ENCODE measurements around the gene ABI1.

Gene ABI1

DNA sequence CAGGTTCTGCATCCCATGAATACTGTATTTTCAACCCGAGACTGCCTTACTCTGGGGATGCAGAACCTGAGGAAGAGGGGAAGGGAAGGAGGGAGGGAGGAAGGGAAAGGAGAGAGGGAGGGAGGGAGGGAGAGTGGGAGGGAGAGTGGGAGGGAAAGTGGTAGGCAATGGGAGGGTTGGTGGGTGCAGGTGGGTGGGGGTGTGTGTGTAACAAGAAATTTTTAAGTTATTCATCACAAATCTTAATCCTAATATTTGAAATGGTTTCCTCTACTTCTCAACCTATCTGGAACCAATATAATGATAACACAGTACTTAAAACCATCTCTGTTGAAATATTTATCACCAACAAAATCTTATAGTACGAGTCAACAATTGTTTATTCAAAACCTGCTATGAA lies 95.2 kb downstream of the ABI1 start:
- WGBS (ENCODE audit: insufficient coverage, insufficient read length): no CpG with 5 or more reads among the region's 2 CpGs
- Histone ChIP-seq H3K36me3 (ENCODE audit: control insufficient read depth, insufficient read depth, low read length) (no peaks in the 10 kb centered on the region), H3K4me1 (ENCODE audit: control insufficient read depth, insufficient read depth, low read length) (no peaks in the 10 kb centered on the region), H3K4me3 (ENCODE audit: low read length) (no peak overlapping the region), H3K27ac (ENCODE audit: low read length) (no peak overlapping the region), H3K27me3 (ENCODE audit: control insufficient read depth, insufficient read depth, low read length) (no peaks in the 10 kb centered on the region), H3K9me3 (ENCODE audit: control insufficient read depth, insufficient read depth, low read length) (no peaks in the 10 kb centered on the region)
- DNase-seq (ENCODE audit: low read depth, low spot score): no peak

DNA sequence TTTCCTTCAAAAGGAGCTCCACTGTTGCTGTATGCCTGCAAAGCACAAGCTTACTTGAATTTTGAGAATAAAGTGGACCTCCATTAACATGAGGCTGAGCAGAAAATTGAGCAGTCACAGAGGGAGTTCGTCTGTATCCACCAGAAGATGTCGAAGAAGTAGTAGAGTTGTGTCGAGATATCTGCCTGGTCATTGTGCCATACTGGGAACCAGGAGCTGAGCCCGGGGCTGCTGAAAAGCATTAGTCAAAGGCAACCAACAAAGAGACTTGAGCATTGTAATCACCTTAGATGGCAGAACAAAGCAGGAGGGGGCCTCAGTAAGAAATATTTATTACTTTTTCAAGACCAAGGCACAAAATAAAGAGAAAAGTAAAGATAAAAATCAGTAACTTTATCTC lies 101.8 kb downstream of the ABI1 start:
- Histone ChIP-seq H3K27me3 (ENCODE audit: control insufficient read depth, insufficient read depth, low read length) (no peaks in the 10 kb centered on the region), H3K4me3 (ENCODE audit: low read length) (no peak overlapping the region), H3K36me3 (ENCODE audit: control insufficient read depth, insufficient read depth, low read length) (no peaks in the 10 kb centered on the region), H3K4me1 (ENCODE audit: control insufficient read depth, insufficient read depth, low read length) (no peaks in the 10 kb centered on the region), H3K9me3 (ENCODE audit: control insufficient read depth, insufficient read depth, low read length) (no peaks in the 10 kb centered on the region), H3K27ac (ENCODE audit: low read length) (no peak overlapping the region)
- no peak for DNase-seq (ENCODE audit: low read depth, low spot score)
- WGBS (ENCODE audit: insufficient coverage, insufficient read length): no CpG with 5 or more reads among the region's 4 CpGs

DNA sequence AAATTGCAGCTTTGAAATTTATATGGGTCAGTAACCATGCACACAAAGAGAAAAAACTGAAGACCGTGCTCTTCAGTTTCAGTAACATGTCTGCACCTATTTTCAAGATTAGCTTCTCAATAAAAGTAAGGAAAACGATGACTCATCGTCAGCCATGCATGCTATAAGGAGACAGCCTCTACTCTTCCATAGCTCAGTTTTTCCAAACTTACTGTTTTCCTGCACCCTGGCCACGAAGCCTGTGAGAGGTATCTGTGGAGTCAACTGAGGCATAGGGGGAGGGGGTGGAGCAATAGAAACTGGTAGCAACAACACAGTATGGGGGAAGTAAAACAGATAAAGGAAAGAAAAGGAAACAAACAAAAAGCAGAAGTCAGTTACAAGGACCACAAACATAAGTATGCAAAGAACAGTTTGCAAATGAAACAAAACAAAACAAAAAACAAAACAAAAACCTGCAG lies 105.3 kb downstream of the ABI1 start:
- Histone ChIP-seq H3K27me3 (ENCODE audit: control insufficient read depth, insufficient read depth, low read length) (no peaks in the 10 kb centered on the region), H3K27ac (ENCODE audit: low read length) (no peak overlapping the region), H3K9me3 (ENCODE audit: control insufficient read depth, insufficient read depth, low read length) (no peaks in the 10 kb centered on the region), H3K36me3 (ENCODE audit: control insufficient read depth, insufficient read depth, low read length) (no peaks in the 10 kb centered on the region), H3K4me3 (ENCODE audit: low read length) (no peak overlapping the region), H3K4me1 (ENCODE audit: control insufficient read depth, insufficient read depth, low read length) (no peaks in the 10 kb centered on the region)
- no peak for DNase-seq (ENCODE audit: low read depth, low spot score)
- no CpG with 5 or more reads among the region's 4 CpGs for WGBS (ENCODE audit: insufficient coverage, insufficient read length)

GRCh38 chr10:26746061-26746460 lies 114.7 kb downstream of the ABI1 start:
- Histone ChIP-seq H3K4me1 (ENCODE audit: control insufficient read depth, insufficient read depth, low read length) (no peaks in the 10 kb centered on the region), H3K27ac (ENCODE audit: low read length) (no peak overlapping the region), H3K27me3 (ENCODE audit: control insufficient read depth, insufficient read depth, low read length) (no peaks in the 10 kb centered on the region), H3K9me3 (ENCODE audit: control insufficient read depth, insufficient read depth, low read length) (no peaks in the 10 kb centered on the region), H3K4me3 (ENCODE audit: low read length) (no peak overlapping the region), H3K36me3 (ENCODE audit: control insufficient read depth, insufficient read depth, low read length) (peaks cover 2% of the 10 kb centered on the region; the same call in 1 of the 2 replicates)
- no peak for DNase-seq (ENCODE audit: low read depth, low spot score)
- no CpG with 5 or more reads among the region's 5 CpGs for WGBS (ENCODE audit: insufficient coverage, insufficient read length)

DNA sequence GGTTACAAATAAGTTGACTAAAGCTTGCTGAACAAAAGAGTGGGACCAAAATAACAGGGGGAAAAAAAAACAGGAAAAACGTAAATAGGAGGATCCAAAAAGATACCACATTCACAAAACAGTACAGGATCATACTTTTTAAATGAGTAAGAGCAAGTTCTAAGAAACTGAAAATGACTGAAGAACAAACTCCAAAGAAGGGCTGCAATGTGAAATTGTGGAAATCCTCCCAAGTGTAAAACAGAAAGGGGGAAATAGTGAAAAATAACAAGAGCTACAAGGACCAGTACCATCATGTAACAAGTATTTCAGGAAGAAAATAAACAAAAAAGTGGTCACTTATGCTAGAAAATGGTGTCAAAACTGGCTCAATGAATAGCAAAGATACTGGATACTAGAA lies 116.9 kb downstream of the ABI1 start:
- Histone ChIP-seq H3K4me1 (ENCODE audit: control insufficient read depth, insufficient read depth, low read length) (no peaks in the 10 kb centered on the region), H3K36me3 (ENCODE audit: control insufficient read depth, insufficient read depth, low read length) (peaks cover 5% of the 10 kb centered on the region; the same call in 1 of the 2 replicates), H3K27ac (ENCODE audit: low read length) (no peak overlapping the region), H3K4me3 (ENCODE audit: low read length) (no peak overlapping the region), H3K9me3 (ENCODE audit: control insufficient read depth, insufficient read depth, low read length) (no peaks in the 10 kb centered on the region), H3K27me3 (ENCODE audit: control insufficient read depth, insufficient read depth, low read length) (no peaks in the 10 kb centered on the region)
- DNase-seq (ENCODE audit: low read depth, low spot score): no peak
- WGBS (ENCODE audit: insufficient coverage, insufficient read length): no CpG with 5 or more reads among the region's 1 CpG

DNA sequence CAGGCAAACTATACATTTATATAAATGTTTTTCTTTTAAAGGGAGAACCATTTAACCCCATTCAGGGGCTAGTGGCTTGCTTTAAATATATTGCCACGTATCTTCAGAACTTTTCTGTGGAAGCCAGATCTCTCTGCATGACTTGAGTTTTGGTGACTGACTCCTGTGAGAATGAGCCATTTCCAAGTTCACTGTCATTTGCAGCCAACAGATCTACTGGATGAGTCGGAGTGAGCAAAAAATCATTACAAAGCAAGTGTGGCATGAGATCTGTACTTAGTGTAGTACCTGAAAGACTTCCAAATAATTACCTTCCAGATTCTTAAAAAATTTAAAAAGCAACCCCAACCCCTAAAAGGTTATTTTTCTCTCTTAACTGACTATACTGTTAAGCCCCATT lies 117.7 kb downstream of the ABI1 start:
- H3K27ac ChIP-seq (ENCODE audit: low read length): no peak overlapping the region

DNA sequence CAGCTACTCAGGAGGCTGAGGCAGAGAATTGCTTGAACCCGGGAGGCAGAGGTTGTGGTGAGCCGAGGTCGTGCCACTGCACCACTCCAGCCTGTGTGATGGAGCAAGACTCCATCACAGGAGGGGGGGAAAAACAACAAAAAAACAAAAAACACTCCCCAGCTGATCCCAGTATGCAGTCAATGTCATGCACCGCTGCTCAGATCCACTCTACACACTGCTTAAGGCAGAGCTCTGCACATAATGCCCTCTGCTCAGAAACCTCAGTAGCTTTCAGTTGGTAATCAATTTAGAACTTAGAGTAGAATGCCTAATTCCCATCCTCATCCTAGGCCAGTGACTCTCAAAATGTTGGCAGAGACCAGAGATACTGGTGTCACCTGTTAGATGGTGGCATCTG lies 119.4 kb downstream of the ABI1 start:
- peaks cover 12% of the 10 kb centered on the region; the same call in 1 of the 2 replicates for H3K36me3 ChIP-seq (ENCODE audit: control insufficient read depth, insufficient read depth, low read length)
- no peak for DNase-seq (ENCODE audit: low read depth, low spot score)
- no peak overlapping the region for H3K4me3 ChIP-seq (ENCODE audit: low read length)
- H3K4me1 ChIP-seq (ENCODE audit: control insufficient read depth, insufficient read depth, low read length): no peaks in the 10 kb centered on the region
- H3K27me3 ChIP-seq (ENCODE audit: control insufficient read depth, insufficient read depth, low read length): no peaks in the 10 kb centered on the region
- WGBS (ENCODE audit: insufficient coverage, insufficient read length): no CpG with 5 or more reads among the region's 4 CpGs
- H3K9me3 ChIP-seq (ENCODE audit: control insufficient read depth, insufficient read depth, low read length): no peaks in the 10 kb centered on the region
- H3K27ac ChIP-seq (ENCODE audit: low read length): no peak overlapping the region

More for the DNA sequence above, 117.7 kb downstream of the ABI1 start:
- Histone ChIP-seq H3K27me3 (ENCODE audit: control insufficient read depth, insufficient read depth, low read length) (no peaks in the 10 kb centered on the region), H3K9me3 (ENCODE audit: control insufficient read depth, insufficient read depth, low read length) (no peaks in the 10 kb centered on the region), H3K4me3 (ENCODE audit: low read length) (no peak overlapping the region), H3K4me1 (ENCODE audit: control insufficient read depth, insufficient read depth, low read length) (no peaks in the 10 kb centered on the region), H3K36me3 (ENCODE audit: control insufficient read depth, insufficient read depth, low read length) (peaks cover 5% of the 10 kb centered on the region; the same call in 1 of the 2 replicates)
- no peak for DNase-seq (ENCODE audit: low read depth, low spot score)
- no CpG with 5 or more reads among the region's 2 CpGs for WGBS (ENCODE audit: insufficient coverage, insufficient read length)

DNA sequence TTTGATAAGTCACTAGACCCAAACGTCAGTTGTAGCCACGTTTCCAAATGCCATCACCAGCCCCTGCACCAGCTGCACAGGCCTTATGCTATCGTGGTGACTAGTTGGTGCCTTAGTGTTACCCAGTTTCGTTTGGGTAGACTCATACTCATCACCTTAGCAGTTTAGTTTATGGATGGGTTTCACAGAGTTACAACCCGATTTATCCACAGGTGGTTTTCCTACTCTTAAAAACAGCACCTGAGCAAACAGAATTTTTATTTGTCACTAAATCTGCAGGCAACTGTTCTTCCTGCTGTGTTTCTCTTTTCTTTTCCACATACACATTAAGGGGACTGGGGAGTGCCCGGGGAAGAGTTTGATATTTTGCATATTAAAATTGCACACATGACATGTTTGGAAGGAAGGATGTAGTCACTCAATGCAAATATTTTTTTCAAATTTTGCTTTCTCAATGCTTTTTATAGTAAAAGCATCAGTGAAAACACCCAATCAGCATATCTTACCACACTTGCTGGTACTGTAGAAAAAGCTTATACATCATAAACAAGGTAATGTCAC lies 121.6 kb downstream of the ABI1 start:
- Histone ChIP-seq H3K36me3 (ENCODE audit: control insufficient read depth, insufficient read depth, low read length) (peaks cover 16% of the 10 kb centered on the region; the same call in 1 of the 2 replicates), H3K4me3 (ENCODE audit: low read length) (no peak overlapping the region), H3K27me3 (ENCODE audit: control insufficient read depth, insufficient read depth, low read length) (no peaks in the 10 kb centered on the region), H3K4me1 (ENCODE audit: control insufficient read depth, insufficient read depth, low read length) (no peaks in the 10 kb centered on the region), H3K9me3 (ENCODE audit: control insufficient read depth, insufficient read depth, low read length) (no peaks in the 10 kb centered on the region), H3K27ac (ENCODE audit: low read length) (no peak overlapping the region)
- DNase-seq (ENCODE audit: low read depth, low spot score): no peak
- WGBS (ENCODE audit: insufficient coverage, insufficient read length): no CpG with 5 or more reads among the region's 6 CpGs

GRCh38 chr10:26738301-26738911 lies 122.4 kb downstream of the ABI1 start:
- H3K4me1 ChIP-seq (ENCODE audit: control insufficient read depth, insufficient read depth, low read length): no peaks in the 10 kb centered on the region
- no peaks in the 10 kb centered on the region for H3K27me3 ChIP-seq (ENCODE audit: control insufficient read depth, insufficient read depth, low read length)
- peaks cover 16% of the 10 kb centered on the region; the same call in 1 of the 2 replicates for H3K36me3 ChIP-seq (ENCODE audit: control insufficient read depth, insufficient read depth, low read length)
- H3K4me3 ChIP-seq (ENCODE audit: low read length): no peak overlapping the region
- no peak for DNase-seq (ENCODE audit: low read depth, low spot score)
- H3K27ac ChIP-seq (ENCODE audit: low read length): no peak overlapping the region
- no CpG with 5 or more reads among the region's 5 CpGs for WGBS (ENCODE audit: insufficient coverage, insufficient read length)
- H3K9me3 ChIP-seq (ENCODE audit: control insufficient read depth, insufficient read depth, low read length): no peaks in the 10 kb centered on the region

GRCh38 chr10:26737730-26738129 lies 123.0 kb downstream of the ABI1 start:
- Histone ChIP-seq H3K27me3 (ENCODE audit: control insufficient read depth, insufficient read depth, low read length) (no peaks in the 10 kb centered on the region), H3K9me3 (ENCODE audit: control insufficient read depth, insufficient read depth, low read length) (no peaks in the 10 kb centered on the region), H3K27ac (ENCODE audit: low read length) (no peak overlapping the region), H3K4me1 (ENCODE audit: control insufficient read depth, insufficient read depth, low read length) (no peaks in the 10 kb centered on the region), H3K36me3 (ENCODE audit: control insufficient read depth, insufficient read depth, low read length) (peaks cover 15% of the 10 kb centered on the region; the same call in 1 of the 2 replicates), H3K4me3 (ENCODE audit: low read length) (no peak overlapping the region)
- no CpG with 5 or more reads among the region's 1 CpG for WGBS (ENCODE audit: insufficient coverage, insufficient read length)
- no peak for DNase-seq (ENCODE audit: low read depth, low spot score)

GRCh38 chr10:26735435-26735834 lies 125.3 kb downstream of the ABI1 start:
- Histone ChIP-seq H3K36me3 (ENCODE audit: control insufficient read depth, insufficient read depth, low read length) (peaks cover 14% of the 10 kb centered on the region; the same call in 1 of the 2 replicates), H3K27ac (ENCODE audit: low read length) (no peak overlapping the region), H3K4me1 (ENCODE audit: control insufficient read depth, insufficient read depth, low read length) (no peaks in the 10 kb centered on the region), H3K27me3 (ENCODE audit: control insufficient read depth, insufficient read depth, low read length) (no peaks in the 10 kb centered on the region), H3K9me3 (ENCODE audit: control insufficient read depth, insufficient read depth, low read length) (no peaks in the 10 kb centered on the region), H3K4me3 (ENCODE audit: low read length) (no peak overlapping the region)
- no CpG with 5 or more reads among the region's 4 CpGs for WGBS (ENCODE audit: insufficient coverage, insufficient read length)
- DNase-seq (ENCODE audit: low read depth, low spot score): no peak
